Smooth muscle cell (in vitro differentiated cells): ENCODE measurements around the gene GPR37L1. TPM values are rescaled to one million over a fixed set of nuclear protein-coding genes. Genes with fewer than 3 reads are reported as not detected.
"Not testable (repeated sequence)": the region's sequence is repeated elsewhere in the genome, so short reads cannot be mapped to it uniquely, and the experiment has no call there.

ENCODE experiments used
- DNase-seq: peaks from one replicate; lab custom pipeline; 2025; ENCODE audit not compliant: unreplicated experiment; lab: John Stamatoyannopoulos, UW
- H2AFZ ChIP-seq: fragments of 200-600 bp; sonication (generic); 2 replicates; pipeline ENCODE4 v1.6.0; 2016; ENCODE audit warnings: antibody characterized with exemption, low read depth, mild to moderate bottlenecking
- H3F3A ChIP-seq: fragments of 200-600 bp; sonication (generic); 2 replicates; pipeline ENCODE4 v1.6.0; 2017; ENCODE audit warnings: antibody characterized with exemption, low read depth
- H3K27ac ChIP-seq: fragments of 200-600 bp; sonication (generic); 2 replicates; pipeline ENCODE4 v1.5.1; 2016; ENCODE audit warnings: low read depth, mild to moderate bottlenecking
- H3K27me3 ChIP-seq: fragments of 200-600 bp; sonication (generic); 2 replicates; pipeline ENCODE4 v1.6.1; 2016; ENCODE audit warnings: low read depth, mild to moderate bottlenecking
- H3K36me3 ChIP-seq: fragments of 200-600 bp; sonication (generic); 2 replicates; pipeline ENCODE4 v1.5.1; 2016; ENCODE audit warnings: low read depth
- H3K4me1 ChIP-seq: fragments of 200-600 bp; sonication (generic); 2 replicates; pipeline ENCODE4 v1.5.1; 2016; ENCODE audit warnings: low read depth
- H3K4me2 ChIP-seq: fragments of 200-600 bp; sonication (generic); 2 replicates; pipeline ENCODE4 v1.6.0; 2016; ENCODE audit warnings: mild to moderate bottlenecking
- H3K4me3 ChIP-seq: fragments of 200-600 bp; sonication (generic); 2 replicates; pipeline ENCODE4 v1.5.1; 2016; ENCODE audit warnings: mild to moderate bottlenecking
- H3K79me2 ChIP-seq: fragments of 200-600 bp; sonication (generic); 2 replicates; pipeline ENCODE4 v1.6.0; 2016; ENCODE audit warnings: low read depth, mild to moderate bottlenecking
- H3K9ac ChIP-seq: fragments of 200-600 bp; sonication (generic); 2 replicates; pipeline ENCODE4 v1.6.0; 2016; ENCODE audit warnings: low read depth
- H3K9me3 ChIP-seq: fragments of 200-600 bp; sonication (generic); replicated peaks from 2 replicates; pipeline ENCODE4 v1.5.1; 2016; ENCODE audit warnings: low read depth
- H4K20me1 ChIP-seq: fragments of 200-600 bp; sonication (generic); 2 replicates; pipeline ENCODE4 v1.6.0; 2016; ENCODE audit warnings: low read depth
- CTCF ChIP-seq: fragments of 200-600 bp; sonication (generic); IDR thresholded peaks from 2 replicates; pipeline ENCODE4 v1.5.1; 2017; ENCODE audit warnings: borderline replicate concordance, mild to moderate bottlenecking, antibody characterized with exemption; ENCODE audit not compliant: insufficient read depth, poor library complexity, severe bottlenecking
- WGBS: methylation state at CpG from one replicate; pipeline ENCODE4 v1.1.7; 2016; ENCODE audit warnings: low lambda C conversion rate; 5-methylcytosine and 5-hydroxymethylcytosine counted together
- polyA plus RNA-seq: library from polyadenylated mRNA; unstranded; fragments of >200 nt; fragmentation: Nextera tagmentation; extraction: Ambion mirVana; gene quantifications from 2 replicates; pipeline ENCODE4 v1.2.1, GENCODE V29; 2016
- total RNA-seq: library from RNA; depleted of rRNA; stranded (reverse); fragments of >200 nt; gene quantifications from 2 replicates; pipeline ENCODE4 v1.2.3, GENCODE V29; 2014

GPR37L1 gene
- total and polyA plus RNA-seq, 2 experiments from 2014 or later: not detected

GRCh38 chr1:202176949-202177927 is 54.5 kb downstream of the GPR37L1 start:
- Histone ChIP-seq H3K27me3 (no peaks in the 10 kb centered on the region), H3K4me3 (no peak overlapping the region), H3K9me3 (no peaks in the 10 kb centered on the region), H3K36me3 (no peaks in the 10 kb centered on the region), H3K79me2 (no peaks in the 10 kb centered on the region), H4K20me1 (no peaks in the 10 kb centered on the region), H2AFZ (no peak overlapping the region), H3K27ac (no peak overlapping the region), H3K4me1 (no peaks in the 10 kb centered on the region), H3K4me2 (no peak overlapping the region), H3F3A (no peaks in the 10 kb centered on the region), H3K9ac (no peak overlapping the region)
- TF ChIP-seq CTCF: no peak
- no peak for DNase-seq
- 96% methylated on average over 29 of the region's 29 CpGs for WGBS

DNA sequence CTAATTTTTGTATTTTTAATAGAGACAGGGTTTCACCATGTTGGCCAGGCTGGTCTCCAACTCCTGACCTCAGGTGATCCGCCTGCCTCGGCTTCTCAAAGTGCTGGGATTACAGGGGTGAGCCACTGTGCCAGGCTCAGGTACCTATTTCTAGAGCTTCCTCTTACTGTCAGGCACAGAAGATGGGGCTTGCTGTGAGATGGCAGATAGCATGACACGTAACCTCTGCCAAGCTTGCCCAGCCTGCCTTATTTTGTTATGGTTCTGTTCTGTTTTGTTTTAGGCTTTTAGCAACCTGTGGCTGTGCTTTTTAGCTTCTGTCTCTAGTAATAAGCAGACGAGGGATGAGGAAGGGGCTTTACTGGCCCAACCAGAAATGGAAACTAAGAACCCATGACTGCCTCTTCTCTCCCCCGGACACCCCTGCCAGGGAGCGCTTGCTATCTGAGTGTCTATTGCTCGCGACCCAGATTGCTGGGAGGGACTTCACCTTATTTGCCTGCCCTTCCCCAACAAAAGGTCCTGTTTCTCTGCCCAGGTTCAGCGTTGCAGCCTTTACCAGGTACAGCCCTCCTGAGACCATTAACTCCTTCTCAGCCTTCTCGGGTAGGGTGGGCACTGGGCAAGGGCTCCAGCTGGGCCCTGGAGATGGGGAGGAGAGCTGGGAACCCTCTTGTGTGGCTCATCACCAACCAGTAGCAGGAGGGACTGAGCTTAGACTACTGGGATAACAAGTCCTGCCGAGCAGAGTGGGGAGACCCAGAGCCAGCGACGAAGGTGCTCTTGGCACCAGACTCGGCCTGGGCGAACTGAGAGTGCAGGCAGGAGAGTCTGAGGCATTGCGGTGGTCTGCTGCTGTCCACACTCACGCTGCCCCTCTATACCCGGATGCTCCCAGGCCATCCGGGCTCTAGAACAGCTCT is 57.4 kb downstream of the GPR37L1 start:
- Histone ChIP-seq H3K9ac (no peak overlapping the region), H3K4me3 (no peak overlapping the region), H3K27me3 (no peaks in the 10 kb centered on the region), H3K27ac (no peak overlapping the region), H3K9me3 (no peaks in the 10 kb centered on the region), H3K4me2 (no peak overlapping the region), H3K4me1 (peaks cover 2% of the 10 kb centered on the region), H3F3A (no peaks in the 10 kb centered on the region), H4K20me1 (no peaks in the 10 kb centered on the region), H2AFZ (no peak overlapping the region), H3K79me2 (no peaks in the 10 kb centered on the region), H3K36me3 (no peaks in the 10 kb centered on the region)
- no peak for DNase-seq
- 83% methylated on average over 19 of the region's 19 CpGs for WGBS
- TF ChIP-seq CTCF: no peak

GRCh38 chr1:202180751-202181139 is 58.0 kb downstream of the GPR37L1 start:
- not testable (repeated sequence) for H3K4me2 ChIP-seq, H3K36me3 ChIP-seq, H3F3A ChIP-seq, H3K27ac ChIP-seq, H3K9ac ChIP-seq, H4K20me1 ChIP-seq, H2AFZ ChIP-seq, H3K27me3 ChIP-seq, DNase-seq, H3K9me3 ChIP-seq, H3K4me1 ChIP-seq, H3K4me3 ChIP-seq, H3K79me2 ChIP-seq
- WGBS: 77% methylated on average over 2 of the region's 2 CpGs

DNA sequence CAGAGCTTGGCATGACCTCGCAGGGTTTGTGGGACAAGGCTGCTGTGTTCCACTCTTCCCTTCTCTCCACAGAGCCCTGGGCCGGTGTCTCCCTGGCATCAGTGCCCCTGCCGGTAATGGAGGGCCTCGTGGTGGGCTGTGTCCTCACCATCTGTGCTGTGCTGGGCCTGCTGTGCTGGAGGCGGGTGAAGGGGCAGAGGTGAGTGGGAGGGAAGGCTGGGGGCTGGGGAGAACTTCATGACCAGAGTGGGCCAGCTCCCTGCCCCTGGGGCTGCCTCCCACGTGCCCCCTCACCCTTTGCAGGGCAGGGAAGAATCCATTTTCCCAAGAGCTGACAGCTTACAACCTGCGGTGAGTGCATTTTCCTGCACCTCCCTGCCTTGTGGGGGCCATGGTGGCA is 58.9 kb downstream of the GPR37L1 start:
- TF ChIP-seq CTCF: no peak
- no peaks in the 10 kb centered on the region for H3K27me3 ChIP-seq
- no peak overlapping the region for H3K4me3 ChIP-seq
- H4K20me1 ChIP-seq: no peaks in the 10 kb centered on the region
- H3F3A ChIP-seq: no peaks in the 10 kb centered on the region
- no peak overlapping the region for H3K4me2 ChIP-seq
- H3K79me2 ChIP-seq: no peaks in the 10 kb centered on the region
- H3K36me3 ChIP-seq: no peaks in the 10 kb centered on the region
- H3K9ac ChIP-seq: no peak overlapping the region
- H3K9me3 ChIP-seq: no peaks in the 10 kb centered on the region
- H2AFZ ChIP-seq: no peak overlapping the region
- H3K4me1 ChIP-seq: peaks cover 2% of the 10 kb centered on the region
- no peak for DNase-seq
- no peak overlapping the region for H3K27ac ChIP-seq
- WGBS: 90% methylated on average over 6 of the region's 7 CpGs
